K562 (cell line): ENCODE data around the gene RIIAD1. TPM values are rescaled to one million over a fixed set of nuclear protein-coding genes. Genes with fewer than 3 reads are reported as not detected.

Source experiments
- ATAC-seq: fragments of 200-7000 bp; cut with Tn5 transposase; 3 replicates; pipeline ENCODE4 v1.9.1; 2020; ENCODE audit warnings: moderate library complexity
- BruUV-seq: library from RNA; stranded (reverse); fragments of 400-500 nt; replicated peaks from 2 replicates; lab custom pipeline; 2021; lab: Mats Ljungman, UMichigan
- CTCF ChIA-PET: fragments of 300-600 bp; formaldehyde crosslinking; extraction: SDS; loops from one replicate; lab custom pipeline; 2021; ENCODE audit warnings: low intra/inter-chr PET ratio; lab: Yijun Ruan, JAX
- POLR2A ChIA-PET: fragments of 300-600, 350-650 bp; sonication (Branson Sonifier 250); formaldehyde crosslinking; extraction: SDS; loops from one replicate; lab custom pipeline; 2021; ENCODE audit warnings: antibody characterized with exemption, inconsistent platforms; lab: Yijun Ruan, JAX
- DNase-seq, 4 experiments: peaks; one replicate each; pipeline versions ENCODE4 v3.0.0 to v3.0.0-alpha.2; 2011 to 2018; ENCODE audit warnings: low spot score in 3 of 4, mixed read lengths in 3 of 4; ENCODE audit errors: extremely low read depth in 1 of 4
- FAIRE-seq: peaks from 2 replicates; lab custom pipeline; 2011; peaks lifted over from hg19 to GRCh38; lab: Jason Lieb, UNC
- H2AFZ ChIP-seq: 2 replicates; pipeline ENCODE4 v1.6.0; 2011; ENCODE audit warnings: low read depth, low read length, control low read depth, inconsistent platforms
- H3K27ac ChIP-seq: fragments of 200-600 bp; 3 replicates; pipeline ENCODE4 v1.8.0; 2011; ENCODE audit warnings: low read depth, mild to moderate bottlenecking, control low read depth, inconsistent platforms, low read length, moderate library complexity, mixed read lengths; ENCODE audit errors: extremely low read depth
- H3K27me3 ChIP-seq, 2 experiments: fragments of 300-600 bp in 1 of 2; 2 replicates in 1 of 2; 3 replicates in 1 of 2; pipeline versions ENCODE4 v1.6.0 to v1.8.0; 2011; ENCODE audit warnings: inconsistent platforms in 2 of 2, low read length in 2 of 2, mild to moderate bottlenecking in 1 of 2, mixed read lengths in 1 of 2, moderate library complexity in 1 of 2; ENCODE audit not compliant: control insufficient read depth in 2 of 2, insufficient read depth in 2 of 2
- H3K36me3 ChIP-seq: fragments of 300-600 bp; 3 replicates; pipeline ENCODE4 v1.8.0; 2011; ENCODE audit warnings: mild to moderate bottlenecking, low read length, inconsistent platforms; ENCODE audit not compliant: control insufficient read depth, insufficient read depth
- H3K4me1 ChIP-seq, 2 experiments: fragments of 200-600 bp in 1 of 2; replicated peaks in 1 of 2; 2 replicates in 1 of 2; 3 replicates in 1 of 2; pipeline versions ENCODE4 v1.5.1 to v1.8.0; 2011; ENCODE audit warnings: inconsistent platforms in 2 of 2, low read length in 2 of 2, mild to moderate bottlenecking in 1 of 2, mixed read lengths in 1 of 2, moderate library complexity in 1 of 2; ENCODE audit not compliant: control insufficient read depth in 2 of 2, insufficient read depth in 2 of 2
- H3K4me2 ChIP-seq: 2 replicates; pipeline ENCODE4 v1.6.1; 2011; ENCODE audit warnings: low read length, control low read depth, inconsistent platforms, mixed read lengths; ENCODE audit not compliant: insufficient read depth
- H3K4me3 ChIP-seq: fragments of 200-600 bp; sonication (generic), shearing (Covaris generic); 2 replicates; pipeline ENCODE4 v1.5.1; 2016; ENCODE audit warnings: control low read depth, inconsistent platforms
- H3K79me2 ChIP-seq: fragments of 200-600 bp; 3 replicates; pipeline ENCODE4 v1.8.0; 2011; ENCODE audit warnings: low read length, inconsistent platforms; ENCODE audit not compliant: control insufficient read depth, insufficient read depth
- H3K9ac ChIP-seq, 2 experiments: 2 replicates each; pipeline versions ENCODE4 v1.6.0 to v1.6.1; 2011; ENCODE audit warnings: low read depth in 2 of 2, low read length in 2 of 2, control low read depth in 1 of 2, inconsistent platforms in 1 of 2, mild to moderate bottlenecking in 1 of 2, mixed read lengths in 1 of 2; ENCODE audit not compliant: insufficient read depth in 1 of 2
- H3K9me1 ChIP-seq: one replicate; pipeline ENCODE4 v1.6.0; 2011; ENCODE audit warnings: inconsistent platforms, mild to moderate bottlenecking, low read length, moderate library complexity; ENCODE audit not compliant: control insufficient read depth, insufficient read depth
- H3K9me3 ChIP-seq: replicated peaks from 2 replicates; pipeline ENCODE4 v1.5.1; 2011; ENCODE audit warnings: low read depth, low read length, inconsistent platforms; ENCODE audit not compliant: control insufficient read depth, insufficient read depth
- H4K20me1 ChIP-seq: replicated peaks from 2 replicates; pipeline ENCODE4 v1.6.1; 2011; ENCODE audit warnings: low read length, inconsistent platforms, mixed read lengths; ENCODE audit not compliant: control insufficient read depth, insufficient read depth
- CHD1 ChIP-seq: fragments of 200-600 bp; sonication (generic); IDR thresholded peaks from one replicate; pipeline ENCODE4 v1.6.1; 2012; ENCODE audit warnings: mild to moderate bottlenecking, moderate library complexity, low read length, inconsistent platforms
- FOXP1 ChIP-seq: sonication (generic); formaldehyde crosslinking; IDR thresholded peaks from 2 replicates; pipeline ENCODE4 v1.8.0; 2022; ENCODE audit warnings: mild to moderate bottlenecking, missing genetic modification reagents
- KAT2B ChIP-seq: IDR thresholded peaks from one replicate; pipeline ENCODE4 v1.6.1; 2012; ENCODE audit warnings: low read depth, mild to moderate bottlenecking, control low read depth, inconsistent platforms, low read length, moderate library complexity
- PYGO2 ChIP-seq: fragments of 450-650 bp; IDR thresholded peaks from 2 replicates; pipeline ENCODE4 v1.6.1; 2016; ENCODE audit warnings: mild to moderate bottlenecking, missing genetic modification characterization, moderate library complexity, missing compliant biosample characterization
- WGBS: fragments of 100-300 bp; shearing (Covaris generic); methylation state at CpG from one replicate; pipeline ENCODE4 v1.1.6; 2016; ENCODE audit warnings: low coverage, mixed read lengths; ENCODE audit not compliant: insufficient coverage; ENCODE audit errors: missing lambda C conversion rate; 5-methylcytosine and 5-hydroxymethylcytosine counted together
- in situ Hi-C: fragments of 300-500 bp; cut with MboI; formaldehyde crosslinking; loops from 4 replicates; pipeline ENCODE4 v1.15.0; 2018; ENCODE audit warnings: inconsistent platforms, mixed read lengths
- intact Hi-C: fragments of 100-400 bp; cut with micrococcal nuclease; formaldehyde crosslinking; loops from 2 replicates; pipeline ENCODE4 v1.14.2; 2022
- polyA plus RNA-seq, 8 experiments: library from polyadenylated mRNA; depleted of rRNA in 4 of 8; stranded (reverse) in 5 of 8; unstranded in 3 of 8; fragments of >200 nt; fragmentation: Nextera tagmentation in 2 of 8; fragmentation: Illumina TruSeq in 1 of 8; extraction: Ambion mirVana in 2 of 8; extraction: Trizol in 1 of 8; gene quantifications; 2 replicates each; pipeline versions ENCODE4 v1.2.1 to v1.2.3, GENCODE V29; 2011 to 2014; ENCODE audit warnings: inconsistent platforms in 1 of 8, missing spikeins in 1 of 8
- total RNA-seq, 7 experiments: library from RNA; depleted of rRNA in 6 of 7; stranded (reverse); fragments of >200 nt in 6 of 7; fragmentation: Illumina TruSeq in 2 of 7; extraction: Trizol in 2 of 7; gene quantifications; 2 replicates each; pipeline versions ENCODE4 v1.2.1 to v1.2.3, GENCODE V29; 2011 to 2021; ENCODE audit warnings: low replicate concordance in 1 of 7

RIIAD1 gene
- total and polyA plus RNA-seq, 9 of the 15 experiments (the other 6 are each of a cell fraction or from before 2014, with no cell fraction given) = not detected

DNA sequence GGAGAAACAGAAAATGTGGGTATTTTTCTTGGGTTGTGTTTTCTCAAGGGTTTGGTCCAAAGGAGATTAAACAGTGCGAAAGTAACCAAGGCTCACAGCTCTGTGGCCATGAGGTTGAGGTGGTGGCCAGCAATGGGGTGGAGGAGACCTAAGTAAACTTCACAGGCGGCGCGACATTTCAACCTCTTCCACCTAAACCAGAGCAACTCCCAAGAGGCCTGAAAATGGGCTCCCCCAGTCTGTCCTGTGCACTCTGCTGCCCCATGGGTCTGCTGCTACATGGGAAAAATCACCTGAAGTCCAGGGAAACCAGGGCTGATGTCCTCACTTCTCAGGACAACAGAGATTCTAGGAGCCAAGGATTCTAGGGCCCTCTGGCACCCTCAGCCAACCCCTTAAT is 17.1 kb upstream of the RIIAD1 start (continued):
- TF ChIP-seq CHD1 = no peak

DNA sequence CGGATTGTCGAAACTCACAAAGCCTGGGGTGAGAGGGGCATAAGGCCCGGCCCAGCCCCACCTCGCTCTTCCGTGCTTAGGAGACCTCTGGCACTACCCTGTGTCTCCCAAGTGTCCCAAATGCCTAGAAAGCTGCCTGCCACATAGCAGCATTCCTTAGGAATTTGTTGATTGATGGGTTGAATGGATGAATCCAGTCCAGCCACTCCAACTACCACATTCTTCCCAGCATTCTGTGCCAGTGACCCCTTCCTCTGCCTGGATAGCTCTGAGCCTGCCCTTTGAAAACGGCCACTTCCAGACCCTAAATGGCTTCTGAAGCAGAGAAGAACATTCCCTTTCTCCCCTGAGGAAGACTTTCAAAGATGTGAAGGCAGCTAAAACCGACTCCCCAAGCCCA is 16.2 kb upstream of the RIIAD1 start:
- no peak for ATAC-seq
- no peaks in the 10 kb centered on the region for H3K79me2 ChIP-seq
- 13% methylated on average over 7 of the region's 7 CpGs for WGBS
- no peaks in the 10 kb centered on the region for H3K36me3 ChIP-seq
- H3K27ac ChIP-seq = no peak overlapping the region
- POLR2A ChIA-PET = interaction anchor here (0.6 to 0.7 kb wide), 2 partner anchors 98 to 250 kb away, joined by 3 read pairs; no protein-coding TSS in a partner anchor
- no peaks in the 10 kb centered on the region; the same call in 1 of the 2 replicates for H3K9me3 ChIP-seq
- peaks cover 0 to 13% of the 10 kb centered on the region in 2 experiments; a peak in 2 of 5 replicates for H3K4me1 ChIP-seq
- BruUV-seq = no TSS peak
- no peak for TF ChIP-seq PYGO2 (tag)
- TF ChIP-seq KAT2B = no peak
- TF ChIP-seq FOXP1 (CRISPR knock-in tag) = no peak
- FAIRE-seq = no peak
- no peak overlapping the region for H3K4me2 ChIP-seq
- no peak for DNase-seq
- no peaks in the 10 kb centered on the region for H3K9me1 ChIP-seq
- no peak overlapping the region for H2AFZ ChIP-seq
- H3K27me3 ChIP-seq = peaks cover 0 to 24% of the 10 kb centered on the region in 2 experiments; a peak in 2 of 5 replicates
- intact Hi-C loops = no loop called here
- CTCF ChIA-PET = no interaction called here
- no peak overlapping the region for H3K4me3 ChIP-seq
- H4K20me1 ChIP-seq = peaks cover 14% of the 10 kb centered on the region; the same call in 1 of the 2 replicates
- H3K9ac ChIP-seq = no peak overlapping the region
- in situ Hi-C loops = no loop called here
